DND-41 (cell line): ENCODE data around the gene ATP12A.

Experiments used
- ATAC-seq: fragments of 200-7000 bp; cut with Tn5 transposase; 3 replicates; pipeline ENCODE4 v1.9.1; 2021; ENCODE audit warnings: low read depth; ENCODE audit not compliant: insufficient read depth
- DNase-seq: peaks from one replicate; pipeline ENCODE4 v3.0.0-alpha.2; 2020
- H2AFZ ChIP-seq: 2 replicates; pipeline ENCODE4 v1.6.0; 2012; ENCODE audit warnings: low read depth, low read length
- H3K27ac ChIP-seq: 2 replicates; pipeline ENCODE4 v1.5.1; 2012; ENCODE audit warnings: low read length, inconsistent platforms
- H3K27me3 ChIP-seq: fragments of 200-600 bp; sonication (generic); 2 replicates; pipeline ENCODE4 v1.6.0; 2012; ENCODE audit warnings: low read length, mild to moderate bottlenecking, inconsistent platforms; ENCODE audit not compliant: insufficient read depth, poor library complexity
- H3K36me3 ChIP-seq: 2 replicates; pipeline ENCODE4 v1.5.1; 2012; ENCODE audit warnings: low read length, inconsistent platforms; ENCODE audit not compliant: insufficient read depth
- H3K4me1 ChIP-seq: 2 replicates; pipeline ENCODE4 v1.5.1; 2012; ENCODE audit warnings: mild to moderate bottlenecking, low read length; ENCODE audit not compliant: insufficient read depth
- H3K4me2 ChIP-seq: 2 replicates; pipeline ENCODE4 v1.6.0; 2012; ENCODE audit warnings: mild to moderate bottlenecking, moderate library complexity, low read length, inconsistent platforms; ENCODE audit not compliant: insufficient read depth
- H3K4me3 ChIP-seq, 2 experiments: fragments of 200-600 bp in 1 of 2; shearing (Covaris generic) in 1 of 2; 2 replicates each; pipeline ENCODE4 v1.5.1; 2012 to 2016; ENCODE audit warnings: inconsistent platforms in 2 of 2, low read length in 2 of 2, mild to moderate bottlenecking in 2 of 2, low read depth in 1 of 2, moderate library complexity in 1 of 2
- H3K79me2 ChIP-seq: 2 replicates; pipeline ENCODE4 v1.6.0; 2012; ENCODE audit warnings: low read length, inconsistent platforms; ENCODE audit not compliant: insufficient read depth
- H3K9ac ChIP-seq: 2 replicates; pipeline ENCODE4 v1.6.0; 2012; ENCODE audit warnings: low read depth, mild to moderate bottlenecking, inconsistent platforms, low read length, moderate library complexity
- H3K9me3 ChIP-seq: 2 replicates; pipeline ENCODE4 v1.5.1; 2012; ENCODE audit warnings: low read length, moderate library complexity, mild to moderate bottlenecking, inconsistent platforms; ENCODE audit not compliant: insufficient read depth, severe bottlenecking
- H4K20me1 ChIP-seq: 2 replicates; pipeline ENCODE4 v1.6.0; 2012; ENCODE audit warnings: low read length; ENCODE audit not compliant: insufficient read depth
- CTCF ChIP-seq: IDR thresholded peaks from 2 replicates; pipeline ENCODE4 v1.5.1; 2012; ENCODE audit warnings: borderline replicate concordance, low read length, moderate library complexity, mild to moderate bottlenecking; ENCODE audit not compliant: poor library complexity, severe bottlenecking; ENCODE audit errors: extremely low read depth
- EZH2 ChIP-seq: IDR thresholded peaks from 3 replicates; pipeline ENCODE4 v1.6.1; 2012; ENCODE audit warnings: borderline replicate concordance, low read depth, mild to moderate bottlenecking, moderate library complexity, low read length, inconsistent platforms; ENCODE audit not compliant: severe bottlenecking

Gene ATP12A

GRCh38 chr13:24632382-24633121, 47.7 kb upstream of the ATP12A start:
- no peaks in the 10 kb centered on the region for H3K9me3 ChIP-seq
- H3K79me2 ChIP-seq = no peaks in the 10 kb centered on the region
- H3K4me3 ChIP-seq = no peak overlapping the region
- no peak for TF ChIP-seq CTCF
- no peak for TF ChIP-seq EZH2
- no peaks in the 10 kb centered on the region for H3K27me3 ChIP-seq
- H2AFZ ChIP-seq = no peak overlapping the region
- no peaks in the 10 kb centered on the region for H4K20me1 ChIP-seq
- H3K9ac ChIP-seq = no peak overlapping the region
- H3K4me1 ChIP-seq = no peaks in the 10 kb centered on the region
- no peaks in the 10 kb centered on the region for H3K36me3 ChIP-seq
- ATAC-seq (no peak), DNase-seq (no peak)
- no peak overlapping the region for H3K4me2 ChIP-seq
- H3K27ac ChIP-seq = no peak overlapping the region

GRCh38 chr13:24636776-24637175, 43.4 kb upstream of the ATP12A start:
- Histone ChIP-seq H3K4me2 (no peak overlapping the region), H2AFZ (no peak overlapping the region), H3K36me3 (no peaks in the 10 kb centered on the region), H3K27me3 (no peaks in the 10 kb centered on the region), H3K4me1 (no peaks in the 10 kb centered on the region), H3K4me3 (no peak overlapping the region), H3K9me3 (no peaks in the 10 kb centered on the region), H3K79me2 (no peaks in the 10 kb centered on the region), H3K9ac (no peak overlapping the region), H3K27ac (no peak overlapping the region), H4K20me1 (no peaks in the 10 kb centered on the region)
- no peak for ATAC-seq
- TF ChIP-seq CTCF (no peak), EZH2 (no peak)
- no peak for DNase-seq

- Histone ChIP-seq H3K4me2 (no peak overlapping the region), H3K9me3 (no peaks in the 10 kb centered on the region), H3K9ac (no peak overlapping the region), H3K4me3 (no peak overlapping the region), H2AFZ (no peak overlapping the region), H4K20me1 (no peaks in the 10 kb centered on the region), H3K79me2 (no peaks in the 10 kb centered on the region), H3K27ac (no peak overlapping the region), H3K36me3 (no peaks in the 10 kb centered on the region), H3K27me3 (no peaks in the 10 kb centered on the region), H3K4me1 (no peaks in the 10 kb centered on the region)
- DNase-seq (no peak), ATAC-seq (no peak)
- no peak for TF ChIP-seq EZH2
- TF ChIP-seq CTCF = no peak
These were observed 42.1 kb upstream of the ATP12A start for GRCh38 chr13:24638096-24638495.

GRCh38 chr13:24640752-24641151, 39.5 kb upstream of the ATP12A start:
- ATAC-seq (no peak), DNase-seq (no peak)
- Histone ChIP-seq H3K9me3 (no peaks in the 10 kb centered on the region), H3K4me1 (no peaks in the 10 kb centered on the region), H3K4me3 (no peak overlapping the region), H2AFZ (no peak overlapping the region), H3K27me3 (peaks cover 4% of the 10 kb centered on the region), H3K27ac (no peak overlapping the region), H3K79me2 (no peaks in the 10 kb centered on the region), H4K20me1 (no peaks in the 10 kb centered on the region), H3K4me2 (no peak overlapping the region), H3K9ac (no peak overlapping the region), H3K36me3 (no peaks in the 10 kb centered on the region)
- TF ChIP-seq CTCF (no peak), EZH2 (no peak)
